Vagina (tissue), 2 donors: ENCODE data around the gene TSSK6. TPM values are rescaled to one million over a fixed set of nuclear protein-coding genes. Genes with fewer than 3 reads are reported as not detected.

ENCODE experiments used
- DNase-seq, 2 donors: peaks; one replicate each; pipeline ENCODE4 v3.0.0-alpha.2; 2017; ENCODE audit errors: extremely low spot score in 2 of 2
- H3K27ac ChIP-seq: fragments of 200-600 bp; sonication (generic); one replicate; pipeline ENCODE4 v1.5.1; 2019
- H3K27me3 ChIP-seq: fragments of 200-600 bp; sonication (generic); one replicate; pipeline ENCODE4 v1.5.1; 2019
- H3K36me3 ChIP-seq, 2 donors: fragments of 200-600 bp; sonication (generic); one replicate each; pipeline ENCODE4 v1.5.1; 2017 to 2019
- H3K4me1 ChIP-seq: fragments of 200-600 bp; sonication (generic); one replicate; pipeline ENCODE4 v1.5.1; 2019
- H3K4me3 ChIP-seq, 2 donors: fragments of 200-600 bp; sonication (generic); 1 replicate in 1 of 2; 2 replicates in 1 of 2; pipeline ENCODE4 v1.5.1; 2016 to 2019
- H3K9me3 ChIP-seq: fragments of 200-600 bp; sonication (generic); one replicate; pipeline ENCODE4 v1.5.1; 2019
- CTCF ChIP-seq, 3 experiments: fragments of 450-650 bp in 2 of 3; fragments of 200-600 bp in 1 of 3; sonication (generic) in 1 of 3; IDR thresholded peaks; one replicate each; pipeline ENCODE4 v1.5.1; 2017 to 2019; ENCODE audit warnings: antibody characterized with exemption in 3 of 3, mild to moderate bottlenecking in 2 of 3, moderate library complexity in 2 of 3
- POLR2A ChIP-seq, 2 donors: fragments of 450-650 bp; IDR thresholded peaks; one replicate each; pipeline ENCODE4 v1.6.1; 2017; ENCODE audit warnings: antibody characterized with exemption in 2 of 2, mild to moderate bottlenecking in 2 of 2, moderate library complexity in 2 of 2
- POLR2AphosphoS5 ChIP-seq, 2 donors: sonication (generic); formaldehyde crosslinking; IDR thresholded peaks; one replicate each; pipeline ENCODE4 v1.9.0; 2017; ENCODE audit warnings: antibody characterized with exemption in 2 of 2, mild to moderate bottlenecking in 2 of 2, low read depth in 1 of 2; ENCODE audit not compliant: insufficient read depth in 1 of 2
- intact Hi-C: fragments of 100-400 bp; cut with DNase I; formaldehyde crosslinking; loops from one replicate; pipeline ENCODE4 v1.15.1; 2023
- total RNA-seq: library from RNA; depleted of rRNA; stranded (reverse); fragments of >200 nt; gene quantifications from one replicate; pipeline ENCODE4 v1.2.3, GENCODE V29; 2016

Gene TSSK6
- total RNA-seq, 1 donor from 2014 or later, result 0.98 TPM

GRCh38 chr19:19548915-19549759, 33.8 kb upstream of the TSSK6 start:
- Histone ChIP-seq H3K9me3 (no peaks in the 10 kb centered on the region), H3K4me1 (peaks cover 6% of the 10 kb centered on the region), H3K36me3 (no peaks in the 10 kb centered on the region), H3K27ac (no peak overlapping the region), H3K27me3 (no peaks in the 10 kb centered on the region), H3K4me3 (no peak overlapping the region)
- TF ChIP-seq CTCF (IDR thresholded peaks at IDR 0.05), result no peak
- intact Hi-C loops, result loop anchor here (10.0 kb wide), 1 partner anchor 406 kb away; no protein-coding TSS in a partner anchor
- DNase-seq, result no peak

GRCh38 chr19:19547674-19548336, 32.5 kb upstream of the TSSK6 start:
- Histone ChIP-seq H3K27ac (no peak overlapping the region), H3K4me1 (peaks cover 6% of the 10 kb centered on the region), H3K36me3 (no peaks in the 10 kb centered on the region), H3K27me3 (no peaks in the 10 kb centered on the region), H3K4me3 (no peak overlapping the region), H3K9me3 (no peaks in the 10 kb centered on the region)
- intact Hi-C loops, result loop anchor here (10.0 kb wide), 1 partner anchor 407 kb away; no protein-coding TSS in a partner anchor
- no peak for TF ChIP-seq POLR2AphosphoS5 (IDR thresholded peaks at IDR 0.05; ENCODE audit: insufficient read depth in 1 of 2, low read depth in 1 of 2)
- TF ChIP-seq CTCF (IDR thresholded peaks at IDR 0.05), result no peak
- no peak for TF ChIP-seq POLR2A (IDR thresholded peaks at IDR 0.05)
- no peak for DNase-seq

GRCh38 chr19:19546751-19547162, 31.4 kb upstream of the TSSK6 start:
- Histone ChIP-seq H3K4me3 (no peak overlapping the region), H3K36me3 (no peaks in the 10 kb centered on the region), H3K4me1 (peaks cover 11% of the 10 kb centered on the region), H3K9me3 (no peaks in the 10 kb centered on the region), H3K27ac (no peak overlapping the region), H3K27me3 (no peaks in the 10 kb centered on the region)
- no peak for DNase-seq
- no peak for TF ChIP-seq POLR2A (IDR thresholded peaks at IDR 0.05)
- no peak for TF ChIP-seq POLR2AphosphoS5 (IDR thresholded peaks at IDR 0.05; ENCODE audit: insufficient read depth in 1 of 2, low read depth in 1 of 2)
- TF ChIP-seq CTCF (IDR thresholded peaks at IDR 0.05), result no peak
- intact Hi-C loops, result loop anchor here (10.0 kb wide), 1 partner anchor 408 kb away; no protein-coding TSS in a partner anchor

- intact Hi-C loops, result loop anchor here (10.0 kb wide), 1 partner anchor 409 kb away; no protein-coding TSS in a partner anchor
- H3K27me3 ChIP-seq, result no peaks in the 10 kb centered on the region
These were observed 30.4 kb upstream of the TSSK6 start for GRCh38 chr19:19545707-19546106.

More at GRCh38 chr19:19545707-19546106, 30.4 kb upstream of the TSSK6 start:
- Histone ChIP-seq H3K27ac (no peak overlapping the region), H3K4me3 (no peak overlapping the region), H3K36me3 (no peaks in the 10 kb centered on the region), H3K9me3 (no peaks in the 10 kb centered on the region), H3K4me1 (peaks cover 22% of the 10 kb centered on the region)
- TF ChIP-seq CTCF (IDR thresholded peaks at IDR 0.05) (no peak), POLR2AphosphoS5 (IDR thresholded peaks at IDR 0.05; ENCODE audit: insufficient read depth in 1 of 2, low read depth in 1 of 2) (no peak), POLR2A (IDR thresholded peaks at IDR 0.05) (no peak)
- DNase-seq, result no peak
